Karpas-422 (cell line): ENCODE results near the gene MCOLN1. TPM values are rescaled to one million over a fixed set of nuclear protein-coding genes. Genes with fewer than 3 reads are reported as not detected.

Experiments used
- DNase-seq: peaks from one replicate; pipeline ENCODE4 v3.0.0-alpha.2; 2015
- H2AFZ ChIP-seq: fragments of 200-600 bp; sonication (generic); 2 replicates; pipeline ENCODE4 v1.6.1; 2014; ENCODE audit warnings: antibody characterized with exemption, low read length, mixed read lengths
- H3K27ac ChIP-seq: fragments of 200-600 bp; sonication (generic); 2 replicates; pipeline ENCODE4 v1.5.1; 2014; ENCODE audit warnings: mild to moderate bottlenecking, low read length, moderate library complexity
- H3K27me3 ChIP-seq: fragments of 200-600 bp; sonication (generic); 2 replicates; pipeline ENCODE4 v1.6.1; 2014; ENCODE audit warnings: low read length, mixed read lengths
- H3K36me3 ChIP-seq: fragments of 200-600 bp; sonication (generic); 2 replicates; pipeline ENCODE4 v1.6.1; 2014; ENCODE audit warnings: low read length, mixed read lengths; ENCODE audit not compliant: insufficient read depth
- H3K4me1 ChIP-seq: fragments of 200-600 bp; sonication (generic); 2 replicates; pipeline ENCODE4 v1.6.1; 2014; ENCODE audit warnings: mild to moderate bottlenecking, low read length, mixed read lengths
- H3K4me2 ChIP-seq: fragments of 200-600 bp; sonication (generic); 2 replicates; pipeline ENCODE4 v1.6.1; 2014; ENCODE audit warnings: low read length, low read depth, mild to moderate bottlenecking; ENCODE audit not compliant: poor library complexity, severe bottlenecking
- H3K4me3 ChIP-seq: fragments of 200-600 bp; sonication (generic); 2 replicates; pipeline ENCODE4 v1.5.1; 2014; ENCODE audit warnings: mild to moderate bottlenecking, antibody characterized with exemption, low read length, mixed read lengths
- H3K79me2 ChIP-seq: fragments of 200-600 bp; sonication (generic); 2 replicates; pipeline ENCODE4 v1.6.1; 2014; ENCODE audit warnings: mild to moderate bottlenecking, low read length, mixed read lengths
- H3K9ac ChIP-seq: fragments of 200-600 bp; sonication (generic); 2 replicates; pipeline ENCODE4 v1.6.0; 2014; ENCODE audit warnings: low read length
- H3K9me2 ChIP-seq: fragments of 200-600 bp; sonication (generic), shearing (Covaris generic); replicated peaks from 2 replicates; pipeline ENCODE4 v1.6.0; 2014; ENCODE audit warnings: mild to moderate bottlenecking, low read length, moderate library complexity; ENCODE audit not compliant: insufficient read depth
- H3K9me3 ChIP-seq: fragments of 300-700, 200-600 bp; sonication (generic); 2 replicates; pipeline ENCODE4 v1.6.1; 2014; ENCODE audit warnings: low read length, mixed read lengths
- H4K20me1 ChIP-seq: fragments of 200-600 bp; sonication (generic); 2 replicates; pipeline ENCODE4 v1.6.1; 2014; ENCODE audit warnings: mild to moderate bottlenecking, antibody characterized with exemption, low read length, low read depth; ENCODE audit not compliant: insufficient read depth
- total RNA-seq: library from RNA; depleted of rRNA; stranded (reverse); fragments of >200 nt; shearing (Covaris generic); gene quantifications from 2 replicates; pipeline ENCODE4 v1.2.3, GENCODE V29; 2014; ENCODE audit warnings: low replicate concordance

Gene MCOLN1
- total RNA-seq, 1 experiment from 2014 or later, result 1.9 TPM

- Histone ChIP-seq H3K9ac (no peak overlapping the region), H3K9me3 (no peaks in the 10 kb centered on the region), H3K9me2 (no peaks in the 10 kb centered on the region), H3K4me2 (no peak overlapping the region), H4K20me1 (no peaks in the 10 kb centered on the region), H3K36me3 (no peaks in the 10 kb centered on the region), H3K27ac (no peak overlapping the region), H3K4me1 (peaks cover 1% of the 10 kb centered on the region; the same call in 1 of the 2 replicates), H2AFZ (no peak overlapping the region), H3K79me2 (peaks cover under 1% of the 10 kb centered on the region; the same call in 1 of the 2 replicates), H3K27me3 (no peaks in the 10 kb centered on the region), H3K4me3 (no peak overlapping the region)
- DNase-seq, result no peak
Observed at GRCh38 chr19:7541475-7541824, 19.0 kb downstream of the MCOLN1 start.

GRCh38 chr19:7541828-7542443 is 19.5 kb downstream of the MCOLN1 start:
- no peaks in the 10 kb centered on the region for H3K9me2 ChIP-seq
- H3K4me2 ChIP-seq, result no peak overlapping the region
- no peak overlapping the region for H3K9ac ChIP-seq
- H4K20me1 ChIP-seq, result no peaks in the 10 kb centered on the region
- H3K4me1 ChIP-seq, result no peaks in the 10 kb centered on the region
- no peaks in the 10 kb centered on the region for H3K9me3 ChIP-seq
- DNase-seq, result no peak
- H3K27me3 ChIP-seq, result no peaks in the 10 kb centered on the region
- H3K27ac ChIP-seq, result no peak overlapping the region
- H3K79me2 ChIP-seq, result no peaks in the 10 kb centered on the region
- no peak overlapping the region for H2AFZ ChIP-seq
- no peaks in the 10 kb centered on the region for H3K36me3 ChIP-seq
- H3K4me3 ChIP-seq, result no peak overlapping the region

- H3K4me1 ChIP-seq, result no peaks in the 10 kb centered on the region
- DNase-seq, result no peak
- H3K4me3 ChIP-seq, result no peak overlapping the region
- H2AFZ ChIP-seq, result no peak overlapping the region
- H3K79me2 ChIP-seq, result no peaks in the 10 kb centered on the region
- H3K4me2 ChIP-seq, result no peak overlapping the region
- H3K27me3 ChIP-seq, result no peaks in the 10 kb centered on the region
- no peaks in the 10 kb centered on the region for H3K36me3 ChIP-seq
- no peak overlapping the region for H3K27ac ChIP-seq
- H3K9ac ChIP-seq, result no peak overlapping the region
- H4K20me1 ChIP-seq, result no peaks in the 10 kb centered on the region
- H3K9me3 ChIP-seq, result no peaks in the 10 kb centered on the region
- H3K9me2 ChIP-seq, result no peaks in the 10 kb centered on the region
Observed at GRCh38 chr19:7542556-7543348, 20.3 kb downstream of the MCOLN1 start.

GRCh38 chr19:7544626-7545025 is 22.2 kb downstream of the MCOLN1 start:
- H3K9ac ChIP-seq, result no peak overlapping the region
- DNase-seq, result no peak

GRCh38 chr19:7545300-7545699 is 22.9 kb downstream of the MCOLN1 start:
- Histone ChIP-seq H3K9ac (no peak overlapping the region), H2AFZ (no peak overlapping the region), H3K79me2 (no peaks in the 10 kb centered on the region), H3K4me2 (no peak overlapping the region), H3K36me3 (no peaks in the 10 kb centered on the region), H3K4me1 (no peaks in the 10 kb centered on the region), H3K4me3 (no peak overlapping the region), H4K20me1 (no peaks in the 10 kb centered on the region), H3K27ac (no peak overlapping the region), H3K9me2 (no peaks in the 10 kb centered on the region), H3K9me3 (no peaks in the 10 kb centered on the region), H3K27me3 (no peaks in the 10 kb centered on the region)
- DNase-seq, result no peak

More at GRCh38 chr19:7544626-7545025, 22.2 kb downstream of the MCOLN1 start:
- no peaks in the 10 kb centered on the region for H3K36me3 ChIP-seq
- no peaks in the 10 kb centered on the region for H4K20me1 ChIP-seq
- no peak overlapping the region for H3K27ac ChIP-seq
- no peak overlapping the region for H3K4me2 ChIP-seq
- H3K27me3 ChIP-seq, result no peaks in the 10 kb centered on the region
- no peak overlapping the region for H3K4me3 ChIP-seq
- no peaks in the 10 kb centered on the region for H3K4me1 ChIP-seq
- no peaks in the 10 kb centered on the region for H3K9me3 ChIP-seq
- no peaks in the 10 kb centered on the region for H3K79me2 ChIP-seq
- H2AFZ ChIP-seq, result no peak overlapping the region
- no peaks in the 10 kb centered on the region for H3K9me2 ChIP-seq

- no peak for DNase-seq
- H3K9me3 ChIP-seq, result no peaks in the 10 kb centered on the region
Observed at GRCh38 chr19:7545904-7546303, 23.5 kb downstream of the MCOLN1 start.

GRCh38 chr19:7547159-7547558 is 24.7 kb downstream of the MCOLN1 start:
- Histone ChIP-seq H3K4me1 (no peaks in the 10 kb centered on the region), H3K27me3 (no peaks in the 10 kb centered on the region), H3K9ac (no peak overlapping the region), H3K4me2 (no peak overlapping the region), H4K20me1 (no peaks in the 10 kb centered on the region), H2AFZ (no peak overlapping the region), H3K36me3 (peaks cover 5% of the 10 kb centered on the region), H3K9me2 (no peaks in the 10 kb centered on the region), H3K9me3 (no peaks in the 10 kb centered on the region), H3K4me3 (no peak overlapping the region), H3K79me2 (no peaks in the 10 kb centered on the region), H3K27ac (no peak overlapping the region)
- DNase-seq, result no peak

More at GRCh38 chr19:7545904-7546303, 23.5 kb downstream of the MCOLN1 start:
- Histone ChIP-seq H4K20me1 (no peaks in the 10 kb centered on the region), H3K4me1 (no peaks in the 10 kb centered on the region), H3K4me3 (no peak overlapping the region), H3K27me3 (no peaks in the 10 kb centered on the region), H3K9ac (no peak overlapping the region), H3K4me2 (no peak overlapping the region), H3K27ac (no peak overlapping the region), H3K79me2 (no peaks in the 10 kb centered on the region), H2AFZ (no peak overlapping the region), H3K9me2 (no peaks in the 10 kb centered on the region), H3K36me3 (peaks cover 5% of the 10 kb centered on the region)

GRCh38 chr19:7549429-7550148 is 27.2 kb downstream of the MCOLN1 start:
- no peaks in the 10 kb centered on the region for H3K9me2 ChIP-seq

More at GRCh38 chr19:7549429-7550148, 27.2 kb downstream of the MCOLN1 start:
- peaks cover 5% of the 10 kb centered on the region for H3K36me3 ChIP-seq
- H3K79me2 ChIP-seq, result no peaks in the 10 kb centered on the region
- H3K9me3 ChIP-seq, result no peaks in the 10 kb centered on the region
- no peaks in the 10 kb centered on the region for H4K20me1 ChIP-seq
- no peak overlapping the region for H3K4me2 ChIP-seq
- H3K27ac ChIP-seq, result no peak overlapping the region
- no peak for DNase-seq
- H3K9ac ChIP-seq, result no peak overlapping the region
- H2AFZ ChIP-seq, result no peak overlapping the region
- H3K27me3 ChIP-seq, result no peaks in the 10 kb centered on the region
- H3K4me1 ChIP-seq, result no peaks in the 10 kb centered on the region
- no peak overlapping the region for H3K4me3 ChIP-seq
